A172 (cell line): ENCODE results near the gene TIMM9. TPM values are rescaled to one million over a fixed set of nuclear protein-coding genes. Genes with fewer than 3 reads are reported as not detected.
A peak's percentile ranks its signal among the peaks of the same experiment; 100 is the strongest.
"Not testable (repeated sequence)": the region's sequence is repeated elsewhere in the genome, so short reads cannot be mapped to it uniquely, and the experiment has no call there.

Source experiments
- DNase-seq: peaks from one replicate; pipeline ENCODE4 v3.0.0-alpha.2; 2015; ENCODE audit warnings: low spot score
- total RNA-seq: library from RNA; depleted of rRNA; stranded (reverse); fragments of >200 nt; shearing (Covaris generic); gene quantifications from 2 replicates; pipeline ENCODE4 v1.2.3, GENCODE V29; 2014; rRNA removed

Gene TIMM9, protein sequence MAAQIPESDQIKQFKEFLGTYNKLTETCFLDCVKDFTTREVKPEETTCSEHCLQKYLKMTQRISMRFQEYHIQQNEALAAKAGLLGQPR
- total RNA-seq: 35.1 and 52.2 TPM in 2 replicates

DNA sequence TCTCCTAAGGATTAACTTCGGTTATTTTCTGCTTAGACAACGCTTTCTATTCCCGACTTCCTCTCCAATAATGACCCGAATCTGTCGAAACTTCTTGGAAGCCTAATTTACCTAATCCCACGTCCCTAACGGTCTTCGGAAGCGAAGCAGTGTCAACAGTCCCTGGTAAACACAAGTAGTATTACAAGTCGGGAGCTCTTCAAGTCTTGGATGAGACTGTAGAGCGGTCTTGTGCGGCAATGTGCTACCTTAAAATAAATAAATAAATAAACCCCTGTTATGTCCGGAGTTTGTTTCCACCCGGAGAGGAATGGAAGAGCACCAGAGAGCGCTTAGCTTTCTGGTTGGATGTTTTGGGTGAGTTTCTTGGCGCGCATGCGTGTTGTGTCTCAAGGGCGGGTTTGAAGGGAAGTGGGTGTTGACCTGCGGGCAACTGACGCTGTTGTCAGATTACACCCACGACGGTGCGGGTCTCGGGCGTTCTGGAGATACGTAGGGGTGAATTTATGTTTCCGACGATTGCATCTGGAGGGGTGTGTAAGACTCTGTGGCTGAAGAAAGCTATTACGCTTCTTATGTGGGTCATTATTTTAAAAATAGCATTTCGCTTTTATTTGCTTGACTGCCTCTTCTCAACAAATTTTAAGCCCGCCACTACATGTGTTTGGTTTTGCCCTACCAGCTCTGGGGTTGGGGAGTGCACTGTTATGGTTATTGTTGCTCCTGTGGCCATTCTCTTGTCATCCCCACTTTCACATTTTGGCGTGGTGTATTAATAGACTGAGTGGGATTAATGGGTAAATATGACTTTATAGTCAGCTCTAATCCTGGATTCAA is at the start of gene TIMM9, which contains the start of gene KIAA0586:
Gene TIMM9, minus strand, starts transcription at position 251 of the 837 bp plus-strand sequence. CDS start 15,586 bp downstream, outside the sequence.
Gene KIAA0586, plus strand, starts transcription at position 439 of the 837 bp plus-strand sequence. CDS start 546 bp downstream, outside the sequence.
- DNase-seq: peak; percentile 91

DNA sequence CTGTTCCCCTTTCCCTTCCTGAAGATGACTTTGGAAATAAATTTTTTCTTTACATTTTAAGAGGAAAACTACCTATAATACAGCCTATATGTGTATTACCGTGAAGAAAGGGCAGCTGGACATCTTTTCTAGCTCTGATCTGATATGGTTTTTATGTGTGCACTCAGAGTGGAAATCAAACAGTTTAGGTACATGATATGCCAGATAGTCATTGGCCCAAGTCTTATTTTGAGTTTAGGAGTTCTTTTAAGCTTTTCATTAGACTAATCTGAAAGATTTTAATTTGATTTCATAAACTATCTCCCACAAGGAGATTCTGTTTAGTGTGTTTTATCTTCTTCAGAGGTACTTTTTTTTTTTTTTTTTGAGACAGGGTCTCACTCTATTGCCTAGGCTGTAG is 49.0 kb upstream of the TIMM9 start:
- DNase-seq: no peak

DNA sequence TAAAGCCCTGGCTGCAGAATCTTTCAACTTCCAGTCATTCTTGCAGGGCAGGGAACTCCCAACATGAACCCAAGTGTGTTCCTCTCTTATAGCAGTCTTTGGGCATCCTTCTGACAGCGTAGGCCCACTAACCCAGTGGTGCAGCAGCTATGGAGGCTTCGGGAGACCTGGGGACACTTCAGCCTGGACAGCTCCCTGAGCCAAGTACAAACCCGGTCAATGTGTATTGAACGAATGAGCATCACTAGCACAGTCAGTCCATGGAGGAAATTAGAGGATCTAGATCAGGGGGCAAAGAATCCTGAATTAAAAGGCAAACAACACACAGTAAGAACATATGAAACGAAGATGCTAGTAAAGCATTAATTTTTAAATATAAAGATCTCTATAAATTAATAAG is 42.0 kb upstream of the TIMM9 start:
- DNase-seq: no peak

DNA sequence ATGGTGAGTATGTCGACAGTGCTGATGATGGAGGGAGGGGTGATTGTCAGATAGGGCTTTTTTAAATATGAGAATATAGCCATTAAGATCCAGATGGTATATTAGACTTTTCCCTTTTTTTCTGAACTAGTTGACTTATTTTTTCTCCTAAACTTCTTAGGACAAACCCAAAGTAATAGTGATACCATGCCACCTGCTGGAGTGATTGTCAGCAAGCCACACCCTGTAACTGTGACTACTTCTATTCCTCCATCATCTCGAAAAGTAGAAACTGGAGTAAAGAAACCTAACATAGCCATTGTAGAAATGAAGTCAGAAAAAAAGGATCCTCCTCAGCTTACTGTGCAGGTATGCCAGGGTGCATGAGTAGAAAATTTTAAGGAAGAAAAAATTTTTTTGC is 40.2 kb upstream of the TIMM9 start:
- DNase-seq: no peak

DNA sequence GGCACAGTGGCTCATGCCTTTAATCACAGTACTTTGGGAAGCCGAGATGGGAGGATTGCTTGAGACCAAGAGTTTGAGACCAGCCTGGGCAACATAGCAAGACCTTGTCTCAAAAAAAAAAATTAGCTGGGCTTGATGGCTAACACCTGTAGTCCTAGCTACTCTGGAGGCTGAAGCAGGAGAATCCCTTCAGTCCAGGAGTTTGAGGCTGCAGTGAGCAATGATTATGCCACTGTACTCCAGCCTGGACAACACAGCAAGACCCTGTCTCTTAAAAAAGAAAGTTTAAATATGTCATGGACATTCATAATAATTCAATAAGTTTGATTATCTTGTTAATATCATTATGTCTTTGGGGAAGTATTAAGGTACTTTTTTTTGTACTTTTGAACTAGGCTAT is 39.1 kb upstream of the TIMM9 start:
- DNase-seq: no peak

DNA sequence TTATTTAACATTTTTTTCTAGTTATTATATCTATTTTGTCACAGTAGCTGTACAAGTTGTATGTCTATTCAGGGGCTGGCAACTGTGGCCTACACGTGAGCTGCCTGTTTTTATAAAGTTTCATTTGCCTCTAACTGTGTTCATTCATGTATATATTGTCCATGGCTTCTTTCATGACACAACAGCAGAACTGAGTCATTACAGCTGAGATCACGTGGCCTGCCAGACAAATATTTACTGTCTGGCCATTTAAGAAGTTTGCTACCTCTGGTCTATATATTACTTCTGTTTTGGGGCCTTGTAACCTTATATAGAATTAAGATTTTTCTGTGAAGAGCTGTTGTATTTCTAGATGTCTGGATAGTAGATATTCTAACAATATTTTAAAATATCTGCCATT is 38.1 kb upstream of the TIMM9 start:
- DNase-seq: no peak

DNA sequence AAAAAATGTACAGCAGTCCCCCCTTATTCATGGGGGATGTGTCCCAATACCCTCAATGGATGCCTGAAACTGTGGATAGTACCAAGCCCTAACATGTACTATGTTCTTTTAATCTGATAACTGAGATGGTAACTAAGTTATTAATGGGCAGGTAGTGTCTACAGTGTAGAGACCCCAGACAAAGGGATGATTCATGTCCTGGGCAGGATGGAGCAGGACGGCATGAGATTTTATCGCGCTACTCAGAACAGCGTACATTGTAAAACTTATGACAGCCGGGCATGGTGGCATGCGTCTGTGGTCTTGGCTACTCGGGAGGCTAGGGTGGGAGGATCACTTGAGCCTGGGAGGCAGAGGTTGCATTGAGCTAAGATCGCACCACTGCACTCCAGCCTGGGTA is 37.3 kb upstream of the TIMM9 start:
- no peak for DNase-seq

DNA sequence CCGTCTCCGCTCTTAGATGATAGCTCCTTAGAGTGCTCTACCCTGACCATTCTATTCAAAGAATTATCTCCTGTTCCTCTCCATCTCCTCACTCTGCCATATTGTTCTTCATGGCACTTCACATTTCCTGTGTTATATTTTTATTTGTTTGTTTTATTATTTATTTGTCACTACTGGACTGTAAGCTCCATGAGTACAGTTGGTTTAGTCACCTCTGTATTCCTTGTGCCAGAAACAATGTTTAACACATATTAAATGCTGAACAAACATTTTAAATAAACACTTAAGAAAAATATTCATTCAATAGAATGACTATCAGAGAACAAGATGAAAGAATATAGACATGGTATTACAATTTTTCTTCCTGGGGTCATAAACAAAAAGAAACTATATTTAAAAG is 35.8 kb upstream of the TIMM9 start:
- no peak for DNase-seq

DNA sequence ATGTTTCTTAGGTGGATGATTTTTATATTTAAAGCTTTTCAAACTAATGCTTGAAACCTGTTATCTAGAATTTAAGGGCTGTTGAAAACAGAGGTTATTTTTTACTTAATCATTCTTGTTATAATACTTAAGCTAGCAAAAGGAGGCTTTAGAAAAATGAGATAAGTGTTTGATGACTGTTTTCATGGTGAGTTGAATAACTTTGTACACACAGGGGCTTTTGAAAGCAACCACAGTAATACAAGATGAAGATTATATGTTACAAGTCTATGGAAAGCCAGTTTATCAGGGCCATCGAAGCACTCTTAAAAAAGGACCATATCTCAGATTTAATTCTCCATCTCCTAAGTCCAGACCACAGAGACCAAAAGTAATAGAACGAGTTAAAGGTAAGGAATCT is 33.4 kb upstream of the TIMM9 start:
- no peak for DNase-seq

DNA sequence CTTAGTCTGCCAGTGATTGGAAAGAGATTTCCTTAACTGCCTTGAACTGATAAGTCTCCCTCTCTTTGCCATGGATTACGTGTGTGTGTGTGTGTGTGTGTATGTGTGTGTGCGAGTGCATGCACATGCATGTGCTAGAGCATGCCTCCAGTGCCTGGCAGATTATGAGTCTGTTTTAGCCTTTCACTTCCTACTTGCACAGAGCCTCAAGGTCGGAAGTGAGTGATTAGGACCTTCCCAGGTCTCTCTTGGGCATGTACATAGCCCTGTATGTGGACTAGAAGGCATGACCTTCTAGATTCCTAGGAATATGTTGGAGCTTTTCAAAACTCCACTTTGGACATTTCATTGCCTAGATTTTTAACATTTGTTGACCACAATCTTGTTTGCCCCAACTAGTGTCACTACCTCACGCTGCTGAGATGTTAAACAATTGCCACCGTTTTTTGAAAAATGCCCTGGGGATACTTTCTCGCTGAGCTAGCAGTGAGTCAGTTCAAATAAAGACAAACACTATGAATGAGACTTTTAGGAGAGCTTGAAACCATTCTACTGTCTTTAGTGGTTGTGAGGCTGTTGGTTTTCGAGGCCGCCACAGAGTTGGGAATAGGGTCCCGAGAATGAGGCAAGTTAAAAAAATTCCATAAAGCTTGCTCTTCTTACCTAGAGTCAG is 28.4 kb upstream of the TIMM9 start:
- DNase-seq: no peak

DNA sequence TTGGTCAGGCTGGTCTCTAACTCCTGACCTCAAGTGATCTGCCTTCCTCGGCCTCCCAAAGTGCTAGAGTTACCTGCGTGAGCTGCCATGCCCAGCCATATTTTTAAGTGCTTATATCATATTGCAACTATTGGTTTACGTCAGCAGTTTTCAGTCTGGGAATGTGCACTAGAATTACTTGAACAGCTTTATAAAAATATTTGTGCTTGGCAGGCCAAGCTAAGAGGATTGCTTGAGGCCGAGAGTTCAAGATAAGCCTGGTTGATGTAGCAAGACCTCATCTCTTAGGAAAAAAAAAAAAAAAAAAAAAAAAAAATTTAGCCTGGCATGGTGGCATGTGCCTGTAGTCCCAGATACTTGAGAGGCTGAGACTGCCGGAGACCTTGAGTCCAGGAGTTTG is 17.3 kb upstream of the TIMM9 start:
- no peak for DNase-seq

DNA sequence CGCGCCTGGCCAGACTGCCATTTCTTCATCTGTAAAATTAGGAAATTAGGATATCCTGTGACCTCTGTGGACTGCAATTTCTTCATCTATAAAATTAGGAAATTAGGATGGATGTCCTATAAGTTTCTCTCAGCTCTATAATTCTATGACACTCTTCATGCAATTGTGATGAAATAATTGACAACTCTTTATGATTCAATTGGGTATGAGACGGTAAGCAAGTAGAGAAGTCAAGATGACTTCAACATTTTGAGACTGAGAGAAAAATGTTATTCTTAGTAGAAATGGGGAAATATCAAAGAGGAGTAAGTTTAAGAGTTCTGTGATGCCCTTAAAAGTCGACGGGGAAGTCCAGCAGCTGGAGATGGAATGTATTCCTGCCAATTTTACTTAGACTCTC is 12.1 kb upstream of the TIMM9 start:
- no peak for DNase-seq

DNA sequence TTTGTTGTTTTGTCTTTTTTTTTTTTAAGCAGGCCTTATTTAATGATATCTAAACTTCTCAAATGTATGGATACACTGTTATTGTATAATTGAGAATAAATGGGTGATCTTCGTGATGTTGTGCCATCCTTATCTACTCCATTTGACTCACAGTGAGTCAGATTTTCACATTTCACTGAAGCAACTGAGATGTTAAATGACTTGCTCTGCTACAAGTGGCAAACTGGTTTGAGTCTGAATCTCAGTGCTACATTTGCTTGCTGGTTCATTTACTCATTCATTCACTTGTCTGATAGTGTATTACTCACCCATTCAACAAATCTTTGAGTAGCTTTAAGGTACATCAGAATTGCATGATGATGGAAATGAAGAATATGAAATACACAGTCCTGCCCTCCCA is 2.8 kb upstream of the TIMM9 start:
- peak; percentile 42 for DNase-seq

DNA sequence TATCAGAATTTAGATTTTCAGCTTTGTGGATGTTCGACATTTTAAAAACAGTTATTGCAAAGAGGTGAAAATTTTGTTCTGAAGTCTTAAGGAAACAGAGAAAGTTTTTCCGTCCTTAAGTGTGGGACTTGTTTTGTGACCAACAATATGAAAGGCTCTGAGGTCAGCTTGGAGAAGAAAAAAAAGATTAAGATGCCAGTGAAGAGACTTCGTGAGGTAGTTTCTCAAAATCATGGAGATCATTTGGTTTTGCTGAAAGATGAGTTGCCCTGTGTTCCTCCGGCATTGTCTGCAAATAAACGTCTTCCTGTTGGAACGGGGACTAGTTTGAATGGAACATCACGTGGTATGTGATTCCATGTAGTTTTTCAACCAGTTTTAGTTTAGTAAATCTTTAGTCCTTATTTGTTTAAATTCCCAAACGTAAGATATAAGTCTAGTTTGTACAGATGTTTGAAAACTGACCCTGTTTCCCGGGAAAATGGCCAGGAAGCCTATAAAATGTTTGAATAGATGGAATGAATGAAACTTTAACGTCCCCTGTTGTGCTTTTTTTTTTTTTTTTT is 870 bp upstream of the TIMM9 start:
- DNase-seq: peak; percentile 19

DNA sequence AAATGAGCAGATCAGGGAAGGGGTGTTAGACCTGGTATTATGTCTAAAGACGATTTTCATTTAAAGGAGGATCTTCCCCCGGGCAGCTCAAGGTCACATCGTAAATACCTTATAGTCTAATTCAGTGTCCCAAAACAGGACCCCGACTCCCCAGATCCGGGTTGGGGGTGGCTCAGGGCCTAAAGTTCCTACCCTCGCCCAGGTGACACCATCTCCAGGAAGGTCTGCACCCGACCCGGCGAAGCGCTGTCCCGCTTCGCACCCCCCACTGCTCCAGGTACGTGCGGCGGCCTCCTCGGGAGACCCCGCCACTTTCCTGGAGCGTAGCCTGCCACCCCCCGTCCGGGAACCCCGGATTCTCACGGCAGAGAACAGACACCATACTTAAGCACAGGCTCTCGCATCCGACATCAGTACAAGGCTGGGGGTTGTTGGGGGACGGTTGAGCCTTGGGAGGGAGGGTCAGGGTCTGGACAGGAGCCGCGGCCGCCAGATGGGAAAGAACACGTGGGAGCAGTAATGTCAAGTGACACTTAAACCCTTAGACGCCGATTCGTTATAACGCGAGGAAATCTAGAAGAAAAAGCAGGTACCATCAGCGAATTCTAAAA is 556 bp downstream of the TIMM9 start:
- DNase-seq: no peak

DNA sequence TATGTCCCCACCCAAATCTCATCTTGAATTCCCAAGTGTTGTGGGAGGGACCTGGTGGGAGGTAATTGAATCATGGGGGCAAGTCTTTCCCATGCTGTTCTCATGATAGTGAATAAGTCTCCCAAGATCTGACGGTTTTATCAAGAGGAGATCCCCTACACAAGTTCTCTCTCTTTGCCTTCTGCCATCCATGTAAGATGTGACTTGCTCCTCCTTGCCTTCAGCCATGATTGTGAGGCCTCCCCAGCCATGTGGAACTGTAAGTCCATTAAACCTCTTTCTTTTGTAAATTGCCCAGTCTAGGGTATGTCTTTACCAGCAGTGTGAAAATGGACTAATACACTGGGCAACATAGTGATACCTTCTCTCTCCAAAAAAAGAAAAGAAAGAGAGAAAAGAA is 10.4 kb downstream of the TIMM9 start:
- DNase-seq: not testable (repeated sequence)

DNA sequence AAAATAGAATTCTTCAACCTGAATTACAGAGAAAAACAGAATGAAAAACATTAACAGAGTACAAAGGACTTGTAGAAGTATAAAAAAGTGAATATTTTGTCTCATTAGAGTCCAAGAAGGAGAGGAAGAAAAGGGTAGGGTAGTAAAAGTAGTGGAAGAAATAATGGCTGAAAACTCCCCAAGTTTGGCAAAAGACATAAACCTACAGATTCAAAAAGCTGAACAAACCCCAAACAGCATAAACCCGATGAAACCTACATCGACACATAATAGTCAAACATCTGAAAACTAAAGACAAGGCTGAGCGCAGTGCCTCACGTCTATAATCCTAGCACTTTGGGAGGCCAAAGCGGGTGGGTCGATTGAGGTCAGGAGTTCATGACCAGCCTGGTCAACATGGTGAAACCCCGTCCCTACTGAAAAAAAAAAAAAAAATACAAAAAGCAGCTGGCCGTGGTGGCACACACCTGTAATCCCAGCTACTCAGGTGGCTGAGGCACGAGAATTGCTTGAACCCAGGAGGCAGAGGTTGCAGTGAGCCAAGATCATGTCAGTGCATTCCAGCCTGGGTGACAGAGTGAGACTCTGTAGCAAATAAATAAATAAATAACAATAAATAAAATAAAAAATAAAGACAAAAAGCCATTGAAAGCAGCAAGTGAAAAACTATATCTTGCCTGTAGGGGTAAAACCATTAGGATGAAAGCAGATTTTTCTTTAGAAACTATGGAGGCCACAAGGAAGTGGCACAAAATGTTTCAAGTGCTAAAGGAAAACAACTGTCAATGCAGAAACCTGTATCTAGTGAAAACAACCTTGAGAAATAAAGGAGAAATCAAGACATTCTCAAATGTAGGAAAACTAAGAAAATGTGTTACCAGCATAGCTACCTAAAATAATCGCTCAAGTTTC is 11.4 kb downstream of the TIMM9 start:
- DNase-seq: no peak

DNA sequence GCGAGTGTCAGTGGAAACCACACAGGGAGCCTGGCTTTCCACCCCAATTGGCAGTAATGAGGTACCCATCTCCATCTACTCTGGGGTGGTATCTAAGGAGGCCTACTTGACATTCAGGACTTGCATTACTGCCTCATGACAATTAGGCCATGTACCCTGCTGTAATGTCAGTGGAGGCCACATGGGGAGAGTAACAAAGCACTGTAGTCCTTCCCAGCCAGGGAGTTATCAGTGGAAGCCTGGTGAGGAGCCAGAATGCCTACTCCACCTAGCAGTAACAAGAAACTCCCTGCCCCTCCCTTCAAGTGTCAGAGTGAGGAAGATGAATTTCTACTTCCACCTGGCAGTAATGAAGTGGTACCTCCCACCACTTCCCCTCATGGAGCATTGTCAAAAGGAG is 12.5 kb downstream of the TIMM9 start:
- DNase-seq: no peak

DNA sequence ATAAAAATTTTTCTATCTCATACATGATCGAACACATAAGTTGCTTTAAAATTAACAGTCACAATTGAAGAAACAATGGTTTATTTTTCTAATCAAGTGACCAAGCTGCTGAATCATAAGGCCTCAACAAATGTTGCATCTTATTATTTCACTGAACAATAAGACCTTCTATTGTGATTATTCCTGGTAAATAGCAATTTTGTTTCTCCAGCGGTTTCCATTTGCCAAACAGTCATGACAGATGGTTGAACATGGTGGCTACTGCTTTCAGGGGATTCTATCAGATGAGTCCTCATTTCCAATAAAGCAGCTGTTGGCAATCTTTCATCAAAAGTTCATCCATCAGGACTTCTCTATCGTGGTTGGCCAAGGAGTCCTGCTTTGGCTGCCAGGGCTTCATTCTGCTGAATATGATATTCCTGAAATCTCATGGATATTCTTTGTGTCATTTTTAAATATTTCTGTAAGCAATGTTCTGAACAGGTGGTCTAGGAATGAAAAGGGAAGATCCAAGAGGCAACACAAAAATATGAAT is 18.6 kb downstream of the TIMM9 start:
- DNase-seq: no peak

DNA sequence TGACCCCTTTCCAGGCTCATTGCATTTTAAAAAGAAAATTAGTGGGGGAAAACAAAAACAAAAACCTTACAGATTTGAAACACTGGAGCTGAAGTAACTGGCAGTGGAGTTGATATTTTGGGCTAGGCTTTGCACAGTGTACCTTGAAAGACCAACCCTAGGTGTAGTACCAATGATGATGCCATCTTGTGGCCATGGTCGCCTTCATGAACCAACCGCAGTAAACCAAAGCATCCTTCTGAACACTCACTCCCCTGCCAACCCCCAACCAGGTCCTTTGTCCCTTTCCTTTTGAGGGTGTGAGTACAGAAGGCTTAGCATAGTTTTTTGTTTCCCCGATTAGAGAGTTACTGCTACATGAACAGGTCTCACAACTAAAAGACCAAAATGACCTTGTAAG is 25.7 kb downstream of the TIMM9 start:
- no peak for DNase-seq

DNA sequence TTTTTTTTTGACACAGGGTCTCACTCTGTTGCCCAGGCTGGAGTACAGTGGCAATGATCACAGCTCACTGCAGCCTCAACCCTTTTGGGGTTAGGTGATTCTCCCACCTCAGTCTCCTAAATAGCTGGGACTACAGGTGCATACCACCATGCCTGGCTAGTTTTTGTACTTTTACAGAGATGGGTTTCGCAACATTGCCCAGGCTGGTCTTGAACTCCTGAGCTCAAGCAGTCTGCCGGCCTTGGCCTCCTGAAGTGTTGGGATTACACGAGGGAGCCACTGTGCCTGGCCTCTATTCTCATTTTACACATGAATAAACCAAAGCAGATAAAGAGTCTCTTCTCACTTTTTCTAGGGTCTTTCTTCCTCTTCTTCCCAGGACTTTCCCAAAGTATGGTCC is 28.4 kb downstream of the TIMM9 start:
- no peak for DNase-seq
